K562 (cell line): ENCODE measurements around the gene ANKH. TPM values are rescaled to one million over a fixed set of nuclear protein-coding genes. Genes with fewer than 3 reads are reported as not detected.

Experiments used
- CEBPZ ChIP-seq: fragments of 150-350 bp; IDR thresholded peaks from 2 replicates; pipeline ENCODE4 v1.6.1; 2014; ENCODE audit warnings: low read depth, mild to moderate bottlenecking, low read length, borderline replicate concordance
- FIP1L1 ChIP-seq: fragments of 200-400 bp; formaldehyde crosslinking; IDR thresholded peaks from 2 replicates; pipeline ENCODE4 v1.6.1; 2018; ENCODE audit warnings: mild to moderate bottlenecking, low read depth, low read length; ENCODE audit not compliant: poor library complexity, severe bottlenecking
- FOXA3 ChIP-seq, 2 experiments: fragments of 450-650 bp in 1 of 2; sonication (generic) in 1 of 2; formaldehyde crosslinking; IDR thresholded peaks in 1 of 2; conservative IDR thresholded peaks in 1 of 2; 2 replicates each; pipeline versions ENCODE4 v1.4.0 to v1.8.0; 2020 to 2022; ENCODE audit warnings: mild to moderate bottlenecking in 2 of 2, missing genetic modification reagents in 1 of 2
- KLF6 ChIP-seq: fragments of 250-450 bp; sonication (Bioruptor Pico); IDR thresholded peaks from 2 replicates; pipeline ENCODE4 v1.4.0; 2020; ENCODE audit warnings: mild to moderate bottlenecking, moderate library complexity, borderline replicate concordance
- MAX ChIP-seq: sonication (generic); formaldehyde crosslinking; IDR thresholded peaks from 2 replicates; pipeline ENCODE4 v1.9.0; 2022; ENCODE audit warnings: mild to moderate bottlenecking, missing genetic modification reagents
- TCFL5 ChIP-seq: fragments of 250-450 bp; sonication (Bioruptor Pico); conservative IDR thresholded peaks from 2 replicates; pipeline ENCODE4 v1.6.1; 2021; ENCODE audit warnings: mild to moderate bottlenecking, moderate library complexity, matching md5 sums
- ZNF146 ChIP-seq: IDR thresholded peaks from one replicate; pipeline ENCODE4 v1.6.1; 2018; ENCODE audit warnings: missing compliant biosample characterization; ENCODE audit not compliant: unreplicated experiment
- ZNF41 ChIP-seq: fragments of 250-450 bp; sonication (Bioruptor Pico); conservative IDR thresholded peaks from 2 replicates; pipeline ENCODE4 v1.4.0; 2020; ENCODE audit warnings: mild to moderate bottlenecking
- polyA plus RNA-seq, 8 experiments: library from polyadenylated mRNA; depleted of rRNA in 4 of 8; stranded (reverse) in 5 of 8; unstranded in 3 of 8; fragments of >200 nt; fragmentation: Nextera tagmentation in 2 of 8; fragmentation: Illumina TruSeq in 1 of 8; extraction: Ambion mirVana in 2 of 8; extraction: Trizol in 1 of 8; gene quantifications; 2 replicates each; pipeline versions ENCODE4 v1.2.1 to v1.2.3, GENCODE V29; 2011 to 2014; ENCODE audit warnings: inconsistent platforms in 1 of 8, missing spikeins in 1 of 8
- total RNA-seq, 7 experiments: library from RNA; depleted of rRNA in 6 of 7; stranded (reverse); fragments of >200 nt in 6 of 7; fragmentation: Illumina TruSeq in 2 of 7; extraction: Trizol in 2 of 7; gene quantifications; 2 replicates each; pipeline versions ENCODE4 v1.2.1 to v1.2.3, GENCODE V29; 2011 to 2021; ENCODE audit warnings: low replicate concordance in 1 of 7

The ANKH gene
- total and polyA plus RNA-seq, 9 of the 15 experiments (the other 6 are each of a cell fraction or from before 2014, with no cell fraction given) = 0.79 to 12.2 (median 4.5) TPM

GRCh38 chr5:14664270-14665100, 207.1 kb downstream of the ANKH start, which contains the start of gene OTULIN (continued):
- peak; percentile 88 for TF ChIP-seq FIP1L1
- TF ChIP-seq CEBPZ = no peak
- TF ChIP-seq ZNF41 (CRISPR knock-in tag) = no peak
- no peak for TF ChIP-seq ZNF146 (CRISPR knock-in tag)
- peak; percentile 90 for TF ChIP-seq MAX (CRISPR knock-in tag)
- TF ChIP-seq KLF6 = no peak
- TF ChIP-seq TCFL5 (CRISPR knock-in tag) = no peak
- no peak for TF ChIP-seq FOXA3 (CRISPR knock-in tag; conservative IDR thresholded peaks at IDR 0.05 in 1 of 2, IDR thresholded peaks at IDR 0.05 in 1 of 2)
- TF ChIP-seq, all 486 proteins: peak for 136
